SJSA1 (cell line): ENCODE measurements around the gene ZSWIM1. TPM values are rescaled to one million over a fixed set of nuclear protein-coding genes. Genes with fewer than 3 reads are reported as not detected.
"Not testable (repeated sequence)": the region's sequence is repeated elsewhere in the genome, so short reads cannot be mapped to it uniquely, and the experiment has no call there.

Source experiments
- DNase-seq, 2 experiments: peaks; one replicate each; pipeline ENCODE4 v3.0.0-alpha.2; 2015 to 2020; ENCODE audit warnings: low spot score in 2 of 2, low read depth in 1 of 2
- H3K27ac ChIP-seq: fragments of 250-450 bp; sonication (Bioruptor Pico); 2 replicates; pipeline ENCODE4 v1.5.1; 2020; ENCODE audit warnings: mild to moderate bottlenecking, moderate library complexity
- H3K27me3 ChIP-seq: fragments of 250-450 bp; sonication (Bioruptor Pico); replicated peaks from 2 replicates; pipeline ENCODE4 v1.5.1; 2020; ENCODE audit warnings: mild to moderate bottlenecking, moderate library complexity
- H3K36me3 ChIP-seq: fragments of 250-450 bp; sonication (Bioruptor Pico); 2 replicates; pipeline ENCODE4 v1.5.1; 2020; ENCODE audit warnings: mild to moderate bottlenecking
- H3K4me1 ChIP-seq: fragments of 250-450 bp; sonication (Bioruptor Pico); replicated peaks from 2 replicates; pipeline ENCODE4 v1.6.1; 2021; ENCODE audit warnings: mild to moderate bottlenecking
- H3K4me3 ChIP-seq: fragments of 250-450 bp; sonication (Bioruptor Pico); 2 replicates; pipeline ENCODE4 v1.5.1; 2020; ENCODE audit warnings: mild to moderate bottlenecking
- H3K9me3 ChIP-seq: fragments of 250-450 bp; sonication (Bioruptor Pico); replicated peaks from 2 replicates; pipeline ENCODE4 v1.5.1; 2020; ENCODE audit warnings: mild to moderate bottlenecking
- total RNA-seq: library from RNA; depleted of rRNA; stranded (reverse); fragments of >200 nt; shearing (Covaris generic); gene quantifications from 2 replicates; pipeline ENCODE4 v1.2.3, GENCODE V29; 2014

The ZSWIM1 gene
- total RNA-seq, 1 experiment from 2014 or later = 11.7 TPM

- H3K27me3 ChIP-seq = no peaks in the 10 kb centered on the region
- H3K4me3 ChIP-seq = no peak overlapping the region
- H3K4me1 ChIP-seq = no peaks in the 10 kb centered on the region
- no peak overlapping the region for H3K27ac ChIP-seq
- no peak for DNase-seq
- H3K9me3 ChIP-seq = no peaks in the 10 kb centered on the region
- peaks cover 26% of the 10 kb centered on the region for H3K36me3 ChIP-seq
These were observed 18.2 kb downstream of the ZSWIM1 start for GRCh38 chr20:45899046-45899835.

GRCh38 chr20:45901332-45901731, 20.3 kb downstream of the ZSWIM1 start:
- H3K27ac ChIP-seq, DNase-seq, H3K27me3 ChIP-seq, H3K9me3 ChIP-seq, H3K4me3 ChIP-seq, H3K4me1 ChIP-seq: not testable (repeated sequence)
- H3K36me3 ChIP-seq = peaks cover 15% of the 10 kb centered on the region

GRCh38 chr20:45902199-45902701, 21.2 kb downstream of the ZSWIM1 start:
- Histone ChIP-seq H3K27ac (no peak overlapping the region), H3K36me3 (peaks cover 7% of the 10 kb centered on the region), H3K9me3 (no peaks in the 10 kb centered on the region), H3K4me3 (no peak overlapping the region), H3K27me3 (no peaks in the 10 kb centered on the region), H3K4me1 (peaks cover 9% of the 10 kb centered on the region)
- no peak for DNase-seq

GRCh38 chr20:45904583-45905504, 23.8 kb downstream of the ZSWIM1 start:
- H3K36me3 ChIP-seq = no peaks in the 10 kb centered on the region

GRCh38 chr20:45905505-45906079, 24.6 kb downstream of the ZSWIM1 start:
- H3K36me3 ChIP-seq = no peaks in the 10 kb centered on the region
- peaks cover 9% of the 10 kb centered on the region for H3K4me1 ChIP-seq
- H3K27ac ChIP-seq = no peak overlapping the region
- peak; percentile 33 to 64 for DNase-seq
- no peaks in the 10 kb centered on the region for H3K9me3 ChIP-seq
- no peak overlapping the region for H3K4me3 ChIP-seq
- no peaks in the 10 kb centered on the region for H3K27me3 ChIP-seq

More at GRCh38 chr20:45904583-45905504, 23.8 kb downstream of the ZSWIM1 start:
- DNase-seq = no peak
- H3K9me3 ChIP-seq = no peaks in the 10 kb centered on the region
- no peak overlapping the region for H3K4me3 ChIP-seq
- no peaks in the 10 kb centered on the region for H3K27me3 ChIP-seq
- H3K27ac ChIP-seq = no peak overlapping the region
- peaks cover 9% of the 10 kb centered on the region for H3K4me1 ChIP-seq

- no peaks in the 10 kb centered on the region for H3K9me3 ChIP-seq
- no peaks in the 10 kb centered on the region for H3K36me3 ChIP-seq
- no peaks in the 10 kb centered on the region for H3K27me3 ChIP-seq
- H3K27ac ChIP-seq = no peak overlapping the region
- no peak overlapping the region for H3K4me3 ChIP-seq
- H3K4me1 ChIP-seq = peaks cover 22% of the 10 kb centered on the region
- no peak for DNase-seq
These were observed 26.4 kb downstream of the ZSWIM1 start for GRCh38 chr20:45907219-45907948.

- no peaks in the 10 kb centered on the region for H3K36me3 ChIP-seq
- no peaks in the 10 kb centered on the region for H3K9me3 ChIP-seq
- H3K27ac ChIP-seq = no peak overlapping the region
- H3K4me1 ChIP-seq = peaks cover 22% of the 10 kb centered on the region
- H3K27me3 ChIP-seq = no peaks in the 10 kb centered on the region
- DNase-seq = no peak
- H3K4me3 ChIP-seq = no peak overlapping the region
These were observed 27.1 kb downstream of the ZSWIM1 start for GRCh38 chr20:45908084-45908483.

GRCh38 chr20:45909336-45909808, 28.3 kb downstream of the ZSWIM1 start:
- Histone ChIP-seq H3K27me3 (no peaks in the 10 kb centered on the region), H3K4me3 (no peak overlapping the region), H3K36me3 (no peaks in the 10 kb centered on the region), H3K27ac (no peak overlapping the region), H3K4me1 (peaks cover 22% of the 10 kb centered on the region), H3K9me3 (no peaks in the 10 kb centered on the region)
- DNase-seq = no peak

GRCh38 chr20:45909817-45910669, 29.0 kb downstream of the ZSWIM1 start:
- peaks cover 22% of the 10 kb centered on the region for H3K4me1 ChIP-seq
- no peaks in the 10 kb centered on the region for H3K9me3 ChIP-seq
- H3K36me3 ChIP-seq = no peaks in the 10 kb centered on the region
- no peak for DNase-seq
- no peaks in the 10 kb centered on the region for H3K27me3 ChIP-seq
- H3K4me3 ChIP-seq = no peak overlapping the region
- no peak overlapping the region for H3K27ac ChIP-seq

GRCh38 chr20:45910670-45911485, 29.9 kb downstream of the ZSWIM1 start:
- no peaks in the 10 kb centered on the region for H3K27me3 ChIP-seq
- peak overlapping the region; percentile 27 for H3K4me3 ChIP-seq
- H3K9me3 ChIP-seq = no peaks in the 10 kb centered on the region
- DNase-seq = peak; percentile 94 to 99
- H3K27ac ChIP-seq = no peak overlapping the region
- H3K36me3 ChIP-seq = no peaks in the 10 kb centered on the region
- H3K4me1 ChIP-seq = peaks cover 16% of the 10 kb centered on the region

- H3K27me3 ChIP-seq = no peaks in the 10 kb centered on the region
- DNase-seq = peak; percentile 56 to 74
- H3K9me3 ChIP-seq = no peaks in the 10 kb centered on the region
- no peak within 1 kb of the TSS for H3K27ac ChIP-seq
- peaks cover 13% of the 10 kb centered on the region for H3K4me1 ChIP-seq
- no peaks in the 10 kb centered on the region for H3K36me3 ChIP-seq
- H3K4me3 ChIP-seq = peak within 1 kb of the TSS; percentile 27
These were observed 30.7 kb downstream of the ZSWIM1 start, which contains the start of gene PLTP for GRCh38 chr20:45911486-45912343. PLTP (minus strand) TSS chr20:45912155; CDS start chr20:45911452, 703 bp downstream.
